HG02943 (cell line): ENCODE measurements around the gene L3MBTL4.
A peak's percentile ranks its signal among the peaks of the same experiment; 100 is the strongest.

Experiments
- ATAC-seq: cut with Tn5 transposase; IDR thresholded peaks from one replicate; pipeline ENCODE4 v1.9.1; 2021; ENCODE audit warnings: mild to moderate bottlenecking, low read depth, moderate library complexity; ENCODE audit not compliant: unreplicated experiment

The L3MBTL4 gene

DNA sequence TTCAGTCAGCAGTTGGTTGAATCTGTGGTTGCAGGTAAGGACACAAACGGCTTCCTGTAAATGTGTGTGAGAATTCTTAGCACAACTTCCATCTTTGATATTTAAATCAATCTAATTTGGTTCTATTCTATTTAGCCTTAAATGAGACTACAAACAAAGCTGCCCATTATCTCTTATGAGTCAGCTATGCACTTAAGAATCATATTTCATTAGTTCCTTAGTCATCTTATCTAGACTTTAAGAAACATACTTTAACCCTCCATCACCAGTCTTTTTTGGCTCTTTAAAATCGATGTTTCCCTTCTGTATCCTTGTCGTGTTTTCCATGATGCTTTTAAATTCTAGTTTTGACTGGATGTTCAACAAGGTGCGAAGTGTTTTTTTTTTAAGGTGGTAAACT lies 405.0 kb downstream of the L3MBTL4 start:
- ATAC-seq, result no peak

DNA sequence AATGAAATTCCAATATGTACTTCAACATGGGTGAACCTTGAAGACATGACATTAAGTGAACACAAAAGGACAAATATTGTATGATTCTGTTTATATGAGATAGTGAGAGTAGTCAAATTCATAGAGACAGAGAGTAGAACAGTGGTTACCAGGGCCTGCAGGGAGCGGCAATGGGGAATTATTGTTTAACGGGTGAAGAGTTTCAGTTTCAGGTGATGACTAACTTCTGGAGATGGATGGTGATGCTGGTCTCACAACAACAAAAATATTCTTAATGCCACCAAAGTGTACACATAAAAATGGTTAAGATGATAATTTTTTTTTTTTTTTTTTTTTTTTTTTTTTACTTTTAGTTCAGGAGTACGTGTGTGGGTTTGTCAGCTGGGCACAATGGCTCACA lies 410.0 kb downstream of the L3MBTL4 start:
- ATAC-seq, result peak; percentile 98

DNA sequence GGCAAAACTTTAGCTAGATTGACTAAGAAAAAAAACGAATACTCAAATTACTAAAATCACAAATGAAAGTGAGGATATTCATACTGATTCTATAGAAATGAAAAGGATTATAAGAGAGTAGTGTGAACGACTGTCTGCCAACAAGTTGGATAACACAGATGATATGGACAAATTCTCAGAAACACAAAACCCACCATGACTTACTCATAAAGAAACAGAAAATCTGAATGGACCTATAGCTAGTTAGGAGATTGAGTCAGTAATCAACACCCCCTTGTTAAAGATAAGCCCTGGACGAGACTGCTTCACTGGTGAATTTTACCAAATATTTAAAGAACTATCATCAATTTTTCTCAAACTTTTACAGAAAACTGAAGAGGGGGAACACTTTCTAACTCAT lies 410.6 kb downstream of the L3MBTL4 start:
- peak; percentile 52 for ATAC-seq

DNA sequence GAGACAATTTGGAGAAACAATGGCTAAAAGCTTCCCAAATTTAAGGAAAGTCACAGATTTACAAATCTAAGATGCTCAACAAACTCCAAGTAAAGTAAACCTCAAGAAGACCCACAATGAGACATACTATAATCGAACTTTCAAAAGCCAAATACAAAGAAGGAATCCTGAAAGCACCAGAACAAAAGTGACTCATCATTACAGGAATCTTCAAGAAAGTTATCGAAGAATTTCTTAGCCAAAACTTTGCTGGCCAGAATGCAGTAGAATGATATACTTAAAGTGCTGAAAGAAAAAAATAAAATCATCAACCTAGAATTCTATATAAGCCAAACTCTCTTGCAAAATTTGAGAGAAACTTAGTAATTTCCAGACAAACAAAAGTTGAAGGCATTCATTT lies 412.8 kb downstream of the L3MBTL4 start:
- no peak for ATAC-seq

DNA sequence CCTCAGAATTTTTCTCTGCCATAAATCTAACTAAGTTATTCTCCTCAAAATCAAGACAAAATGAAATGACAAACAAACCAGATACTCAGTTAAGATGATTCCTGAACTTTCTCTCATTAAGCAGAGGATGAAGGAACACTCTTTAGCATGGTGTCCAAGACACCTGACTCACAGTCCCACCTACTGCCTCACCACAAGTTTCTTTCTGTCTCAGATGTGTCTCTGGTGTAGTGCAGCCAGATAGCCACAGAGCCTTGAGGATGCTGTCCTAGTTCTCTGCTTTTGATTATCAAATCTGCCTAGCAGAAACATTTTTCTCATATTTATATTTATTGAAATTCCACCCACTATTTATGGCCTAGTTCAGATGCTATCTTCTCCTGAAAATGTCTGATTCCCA lies 415.8 kb downstream of the L3MBTL4 start:
- no peak for ATAC-seq

DNA sequence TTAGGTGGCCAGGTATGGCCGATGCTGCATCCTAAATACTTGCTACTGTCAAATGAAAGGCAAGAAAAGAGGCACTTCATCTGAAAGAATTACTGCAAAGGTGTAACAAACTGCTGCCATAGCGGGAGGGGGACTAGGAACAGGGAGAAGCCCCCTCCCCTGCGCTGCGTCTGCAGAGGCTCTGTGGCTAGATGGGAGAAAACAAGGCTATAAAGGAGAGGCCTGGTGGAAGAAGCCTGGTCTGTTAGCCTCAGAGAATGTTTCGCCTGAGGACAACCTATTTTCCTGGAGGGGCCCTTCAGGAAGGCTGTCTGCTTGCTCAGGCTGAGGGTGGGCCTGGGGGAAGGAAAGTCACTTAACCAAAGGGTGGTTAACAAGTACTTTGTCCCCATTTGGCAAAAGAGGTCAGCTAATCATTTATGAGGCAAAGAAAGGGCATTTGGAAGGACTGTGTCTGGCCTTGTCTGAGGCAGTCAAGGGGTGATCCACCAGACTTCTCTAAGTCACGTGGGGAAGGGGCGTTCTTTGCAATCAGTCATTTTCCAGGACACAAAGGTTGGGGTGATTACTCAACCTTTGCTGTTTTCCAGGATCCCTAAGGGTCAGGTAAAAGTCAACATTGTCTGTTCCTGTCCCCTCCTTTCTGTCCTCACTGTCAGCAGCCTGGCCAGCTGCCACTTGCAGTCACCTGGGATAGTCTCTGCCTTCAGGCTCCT lies 416.4 kb downstream of the L3MBTL4 start:
- ATAC-seq, result no peak

DNA sequence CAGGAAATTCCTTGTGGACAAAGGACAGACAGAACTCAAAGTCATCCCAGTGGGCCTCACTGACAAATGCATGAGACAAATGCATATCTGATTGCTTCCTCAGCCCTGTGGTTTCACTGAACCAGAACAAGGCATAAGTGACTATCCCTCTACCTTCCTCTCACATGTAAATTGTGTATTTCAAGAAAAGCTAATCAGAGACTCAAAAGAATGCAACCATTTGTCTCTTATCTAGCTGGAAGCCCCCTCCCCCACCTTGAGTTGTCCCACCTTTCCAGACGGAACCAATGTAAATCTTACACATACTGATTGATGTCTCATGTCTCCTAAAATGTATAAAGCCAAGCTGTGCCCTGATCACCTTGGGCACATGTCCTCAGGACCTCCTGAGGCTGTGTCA lies 417.4 kb downstream of the L3MBTL4 start:
- no peak for ATAC-seq

DNA sequence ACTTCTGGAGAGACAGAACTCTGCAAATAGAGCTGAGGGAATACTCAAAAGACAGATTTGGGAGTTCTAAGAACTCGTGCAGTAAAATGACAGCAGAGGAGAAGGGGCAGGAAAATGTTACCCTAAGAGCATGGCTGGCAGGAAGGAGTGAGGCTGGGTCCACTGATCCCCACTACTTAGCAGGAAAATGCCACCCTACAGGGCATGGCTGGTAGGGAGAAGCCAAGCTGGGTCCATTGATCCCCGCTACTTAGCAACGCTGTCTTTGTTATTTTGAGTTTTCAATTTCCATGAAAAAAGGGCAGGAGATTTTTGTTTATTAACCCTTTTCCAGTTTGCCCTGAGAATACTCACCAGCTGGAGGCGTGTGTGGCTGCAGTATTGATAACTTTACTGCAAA lies 419.1 kb downstream of the L3MBTL4 start:
- no peak for ATAC-seq

DNA sequence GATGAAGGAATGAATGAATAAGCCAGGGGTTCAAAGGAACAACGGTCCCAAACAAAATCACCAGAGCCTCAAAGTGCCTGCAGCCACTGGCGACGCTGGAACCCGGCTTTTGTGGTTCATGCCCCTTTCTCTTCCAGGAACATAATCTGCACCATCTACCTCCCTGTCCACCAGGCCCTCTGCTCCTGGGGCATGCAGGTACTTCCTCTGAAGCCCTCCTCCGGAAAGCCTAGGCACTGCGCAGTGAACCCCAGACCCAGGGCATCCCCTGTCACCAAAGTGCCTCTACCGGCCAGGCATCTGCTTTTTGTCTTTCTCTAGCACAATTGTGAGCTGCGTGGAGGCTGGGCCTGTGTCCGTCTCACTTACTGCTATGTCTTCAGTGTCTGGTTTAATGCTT lies 420.8 kb downstream of the L3MBTL4 start:
- no peak for ATAC-seq

DNA sequence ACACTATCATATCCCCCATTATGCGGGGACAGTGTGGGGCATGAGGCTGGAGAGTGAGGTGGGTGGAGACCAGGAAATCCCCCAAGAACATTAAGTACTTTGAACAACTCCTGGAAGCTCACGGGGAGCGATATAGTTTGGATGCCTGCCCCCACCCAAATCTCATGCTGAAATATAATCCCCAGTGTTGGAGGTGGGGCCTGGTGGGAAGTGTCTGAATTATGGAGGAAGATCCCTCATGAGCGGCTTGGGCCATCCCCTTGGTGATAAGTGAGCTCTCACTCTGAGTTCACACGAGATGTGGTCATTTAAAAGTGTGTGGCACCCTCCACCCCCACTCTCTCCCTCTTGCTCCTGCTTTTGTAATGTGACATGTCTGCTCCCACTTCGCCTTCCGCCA lies 422.3 kb downstream of the L3MBTL4 start:
- no peak for ATAC-seq

DNA sequence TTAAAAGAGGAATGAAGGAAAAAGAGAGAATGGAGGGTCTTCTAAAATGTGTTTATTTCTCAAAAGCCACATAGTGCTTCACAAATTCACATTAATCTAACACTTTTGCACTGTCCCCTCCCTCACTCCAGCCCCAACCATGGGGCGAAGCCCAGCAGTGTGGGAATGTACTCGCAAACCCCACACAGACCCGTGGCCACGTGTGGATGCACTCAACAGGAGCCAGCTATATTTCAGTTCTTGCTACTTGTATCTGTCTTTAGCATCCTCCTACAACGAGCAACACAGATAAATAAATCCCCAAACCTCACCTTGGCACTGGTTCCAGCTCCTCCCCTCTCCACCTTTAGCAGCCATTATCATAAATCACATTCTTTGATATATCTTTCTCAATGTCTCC lies 427.5 kb downstream of the L3MBTL4 start:
- no peak for ATAC-seq

DNA sequence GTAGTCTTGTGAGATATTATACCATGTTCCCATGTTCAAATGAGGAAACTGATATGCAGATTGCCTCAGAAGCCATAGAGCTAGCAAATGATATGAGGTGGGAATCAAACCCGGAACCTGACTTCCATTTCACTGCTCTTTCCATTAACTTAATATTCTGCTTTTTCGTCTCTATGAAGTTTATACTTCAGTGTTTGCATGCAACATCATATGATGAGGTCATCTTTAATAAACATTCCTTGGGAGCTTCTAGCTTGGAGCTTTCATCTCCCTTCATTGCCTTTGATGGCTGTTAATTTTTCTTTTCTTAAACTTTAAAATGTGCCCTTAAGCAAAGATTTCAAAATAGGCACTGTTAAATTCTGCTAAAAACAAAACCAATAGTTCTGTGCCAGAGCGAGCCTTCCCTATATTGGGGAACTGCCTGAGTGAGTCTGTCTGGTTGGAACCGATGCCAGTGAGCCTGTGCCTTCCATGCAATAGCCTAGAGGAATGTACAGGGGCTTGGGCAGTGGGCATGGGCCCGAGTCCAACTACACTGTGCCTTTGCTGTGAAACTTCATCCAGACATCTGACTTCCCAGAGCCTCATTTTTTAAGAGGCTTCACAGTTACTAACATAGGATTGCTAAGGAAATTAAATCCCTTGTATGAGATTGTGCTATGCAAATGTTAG lies 428.3 kb downstream of the L3MBTL4 start:
- ATAC-seq, result no peak

DNA sequence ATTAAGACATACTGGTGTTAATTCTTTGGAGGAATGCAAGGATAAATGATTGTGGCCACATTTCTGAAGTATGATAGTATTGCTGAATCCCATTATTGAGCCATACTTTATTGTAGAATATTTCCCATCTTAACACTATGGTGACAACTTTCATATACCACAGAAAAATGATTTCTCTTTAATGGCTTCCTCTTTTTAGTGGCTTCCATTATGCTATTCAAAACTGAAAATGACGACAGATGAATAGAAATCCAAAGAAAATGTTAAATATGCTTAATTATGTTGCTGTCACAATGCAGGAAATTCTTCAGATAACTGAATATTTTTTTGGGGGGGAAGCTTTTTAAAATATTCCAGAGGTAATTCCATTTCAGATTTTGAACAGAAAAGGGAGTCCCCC lies 430.5 kb downstream of the L3MBTL4 start:
- ATAC-seq, result no peak

DNA sequence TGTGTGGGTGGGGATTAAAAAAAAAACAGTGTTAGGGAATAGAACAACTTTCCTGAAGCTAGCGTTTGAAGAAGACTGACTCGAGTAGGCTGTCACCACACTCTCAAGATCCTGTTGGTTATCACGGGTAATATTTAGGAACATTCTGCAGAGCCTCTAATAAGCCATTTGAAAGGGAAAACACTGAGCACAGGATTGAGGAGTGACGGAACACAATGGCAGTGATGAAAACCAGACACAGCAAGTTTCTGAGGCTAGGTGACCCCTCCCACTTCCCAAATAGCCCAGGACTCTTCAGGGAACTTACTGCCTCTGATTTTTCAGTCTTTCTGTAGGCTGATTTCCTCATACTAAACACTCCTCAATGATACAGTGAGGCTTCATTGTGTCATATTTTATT lies 431.2 kb downstream of the L3MBTL4 start:
- no peak for ATAC-seq

DNA sequence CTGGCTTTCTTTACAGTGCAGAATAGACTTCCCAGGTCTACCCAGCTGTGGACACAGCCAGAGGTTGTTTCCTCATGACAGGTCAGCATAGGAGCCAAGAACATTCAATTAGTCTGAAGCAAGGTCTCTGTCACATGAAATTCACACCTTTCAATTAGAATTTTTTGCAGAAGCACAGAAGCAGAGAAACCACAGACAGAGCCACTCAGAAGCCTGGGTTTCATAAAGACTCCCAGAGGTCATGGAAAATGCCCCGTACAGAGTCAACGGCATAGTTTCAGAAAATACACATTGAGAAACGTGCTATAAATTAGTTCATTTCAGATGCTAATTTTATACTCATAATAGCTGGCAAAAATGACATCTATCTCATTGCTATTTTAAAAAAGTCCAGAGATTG lies 432.4 kb downstream of the L3MBTL4 start:
- ATAC-seq, result no peak

DNA sequence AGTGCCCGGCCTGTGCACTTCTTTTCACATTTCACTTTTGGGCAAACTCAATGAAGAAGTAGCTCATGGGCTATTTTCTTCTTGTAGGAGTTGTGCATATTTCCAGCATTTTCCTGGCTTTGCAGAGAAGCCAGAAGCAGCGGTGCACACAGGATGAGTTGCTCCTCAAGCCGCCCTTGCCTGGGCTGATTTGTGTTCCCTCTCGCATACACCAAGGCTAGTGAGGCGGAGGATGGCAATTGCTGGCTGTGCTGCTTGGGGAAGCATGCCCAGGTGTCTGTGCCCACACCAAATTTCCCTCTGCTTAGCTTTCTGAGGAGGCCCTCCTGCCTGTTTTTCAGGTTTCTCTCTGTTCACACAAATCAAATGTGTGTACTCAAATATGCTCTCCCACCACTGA lies 434.0 kb downstream of the L3MBTL4 start:
- ATAC-seq, result no peak

DNA sequence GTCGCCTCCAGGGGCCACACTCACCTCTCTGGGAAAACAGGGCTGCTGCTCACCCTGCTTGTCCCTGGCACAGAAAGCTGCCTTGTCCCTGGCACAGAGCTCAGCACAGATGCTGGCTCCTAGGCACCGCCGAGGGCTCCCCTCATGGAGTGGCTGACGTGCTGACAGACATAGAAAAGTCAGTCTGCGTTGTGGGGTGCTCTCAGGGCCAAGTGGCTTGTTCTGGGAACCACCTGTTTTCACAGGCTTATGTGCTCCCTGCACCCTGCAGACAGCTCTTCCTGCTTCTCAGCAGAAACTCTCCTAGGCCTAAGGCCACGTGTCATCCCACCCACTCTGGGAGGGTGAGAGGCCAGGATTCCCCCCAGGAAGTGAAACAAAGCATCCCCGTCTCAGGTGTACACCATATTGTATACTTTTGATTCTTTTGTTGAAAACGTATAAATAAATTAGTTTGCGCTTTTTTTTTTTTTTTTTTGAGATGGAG lies 434.7 kb downstream of the L3MBTL4 start:
- peak; percentile 52 for ATAC-seq

DNA sequence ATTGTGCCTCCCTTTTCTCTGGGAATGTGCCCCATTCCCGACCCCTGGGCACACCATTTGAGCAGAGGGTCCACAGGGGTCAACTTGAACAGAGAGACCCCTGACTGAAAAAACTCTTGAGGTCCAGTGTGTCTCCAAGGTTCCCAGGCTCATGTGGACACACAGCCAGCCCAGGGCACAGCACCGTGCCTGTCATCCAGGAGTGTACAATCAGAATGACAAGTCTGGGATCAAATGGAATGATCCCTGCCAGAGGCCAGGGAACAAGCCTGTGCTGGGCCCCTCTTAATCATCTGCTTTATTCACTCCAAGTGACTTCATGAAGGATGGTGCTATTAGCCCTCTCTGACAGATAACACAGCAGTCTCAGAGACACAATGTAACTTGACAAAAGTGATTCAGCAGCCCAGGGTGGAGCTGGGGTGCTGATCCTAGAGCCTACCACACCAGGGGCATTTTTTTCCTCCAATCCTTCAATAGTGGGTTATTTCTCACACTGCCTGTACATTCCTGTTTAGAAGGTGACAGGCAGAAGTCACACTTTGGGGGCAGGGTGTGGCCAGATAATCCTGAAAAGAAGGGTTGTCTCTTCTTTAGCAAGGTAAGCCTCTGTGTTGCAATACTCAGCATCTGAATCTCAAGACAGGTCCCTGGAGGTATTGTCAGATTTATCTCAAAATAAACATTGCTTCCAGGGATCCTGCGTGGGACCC lies 435.4 kb downstream of the L3MBTL4 start:
- ATAC-seq, result no peak

DNA sequence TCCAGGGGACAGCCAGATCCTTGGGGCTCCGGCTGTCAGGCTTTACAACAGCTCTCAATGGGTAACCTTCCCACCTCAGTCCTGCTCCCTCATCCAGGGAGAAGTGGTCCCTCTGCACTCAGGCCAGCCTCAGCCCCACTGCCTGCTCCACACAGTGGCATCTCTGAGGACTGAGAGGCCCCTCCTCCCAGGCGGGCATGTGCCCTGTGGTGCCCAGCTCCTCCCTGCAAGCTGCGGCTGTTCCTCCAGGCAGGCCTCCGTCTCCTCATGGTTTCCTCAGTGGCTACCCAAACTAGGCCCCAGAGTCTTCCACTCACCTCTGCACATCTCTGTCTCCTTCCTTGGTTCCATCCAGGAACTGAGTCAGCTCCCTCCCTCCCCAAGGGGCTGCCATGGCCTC lies 437.7 kb downstream of the L3MBTL4 start:
- ATAC-seq, result no peak

DNA sequence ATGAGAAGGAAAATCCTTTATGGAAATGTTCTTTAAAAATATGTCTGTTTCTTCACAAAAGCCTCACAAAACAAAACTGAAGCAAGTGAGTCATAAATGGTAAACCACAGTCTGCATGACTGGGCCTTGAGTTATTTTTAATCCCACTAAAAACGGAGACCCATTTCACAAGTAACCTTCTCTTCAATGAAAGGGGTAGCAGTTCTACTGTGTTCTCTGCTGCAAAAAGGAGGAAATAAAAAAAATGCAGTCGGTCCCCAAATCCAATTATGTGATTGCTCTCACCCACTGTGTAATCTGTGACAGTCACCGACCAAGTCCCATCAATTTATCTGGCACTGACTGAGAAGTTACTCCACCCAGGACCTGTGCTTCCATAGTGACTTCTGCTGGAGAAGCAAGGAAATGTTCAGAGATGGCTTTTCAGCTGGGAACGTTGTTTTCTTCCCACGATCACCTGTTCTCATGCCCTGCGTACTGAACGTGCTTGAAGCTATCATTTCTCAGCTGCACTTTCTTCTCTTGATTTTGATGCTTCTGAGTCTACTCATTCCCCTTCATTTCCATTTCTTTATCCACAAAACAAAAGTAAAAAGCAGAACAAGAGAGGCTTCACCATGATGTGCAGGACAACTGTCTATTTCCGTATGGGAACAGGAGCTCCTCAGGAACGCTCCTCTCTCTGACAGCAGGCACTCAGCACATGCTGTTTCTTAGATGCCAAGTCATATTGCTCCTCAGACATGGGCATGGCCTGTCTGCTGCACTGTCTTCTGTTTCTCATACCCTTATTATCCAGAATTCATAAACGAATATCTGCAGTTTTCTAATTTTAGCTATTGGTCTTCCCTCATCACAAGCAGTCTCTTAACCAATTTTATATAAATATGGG lies 439.4 kb downstream of the L3MBTL4 start:
- peak; percentile 71 for ATAC-seq

DNA sequence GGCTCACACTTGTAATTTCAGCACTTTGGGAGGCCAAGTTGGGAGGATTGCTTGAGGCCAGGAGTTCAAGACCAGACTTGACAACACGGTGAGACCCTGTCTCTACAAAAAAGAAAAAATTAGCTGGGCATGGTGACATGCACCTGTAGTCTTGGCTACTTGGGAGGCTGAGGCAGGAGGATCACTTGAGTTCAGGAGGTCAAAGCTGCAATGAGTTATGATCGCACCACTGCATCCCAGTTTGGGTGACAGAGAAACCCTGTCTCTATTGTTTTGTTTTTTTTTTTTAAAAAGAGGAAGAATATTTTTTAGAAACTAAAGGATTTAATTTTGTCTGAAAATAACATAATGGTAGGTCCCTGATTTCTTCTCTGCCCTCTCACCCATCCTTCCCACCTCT lies 440.0 kb downstream of the L3MBTL4 start:
- ATAC-seq, result no peak
